Measurements from ENCODE around the gene CD1D.
"Not testable (repeated sequence)": the region's sequence is repeated elsewhere in the genome, so short reads cannot be mapped to it uniquely, and the experiment has no call there.

Gene CD1D

DNA sequence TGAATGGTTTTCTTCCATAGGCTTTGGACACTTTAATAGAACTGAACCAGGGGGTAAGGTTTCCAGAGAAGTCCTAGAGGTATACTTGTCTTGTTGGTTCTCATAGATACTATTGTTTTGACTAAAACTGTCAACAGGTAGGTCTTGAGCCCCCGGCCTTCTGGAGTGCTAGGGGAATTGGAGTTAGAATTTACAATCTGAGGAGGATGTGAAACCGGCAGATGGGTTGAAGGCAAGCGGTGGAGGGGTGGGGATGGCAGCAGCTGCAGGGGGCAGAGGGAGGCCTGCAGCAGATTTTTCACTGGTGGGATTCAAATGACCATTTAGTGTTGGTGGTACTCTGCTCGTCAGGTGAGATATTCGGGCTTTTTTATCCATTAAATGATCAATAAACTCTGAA lies 4.3 kb upstream of the CD1D start:
- no peak for DNase-seq (ENCODE audit: low spot score)

DNA sequence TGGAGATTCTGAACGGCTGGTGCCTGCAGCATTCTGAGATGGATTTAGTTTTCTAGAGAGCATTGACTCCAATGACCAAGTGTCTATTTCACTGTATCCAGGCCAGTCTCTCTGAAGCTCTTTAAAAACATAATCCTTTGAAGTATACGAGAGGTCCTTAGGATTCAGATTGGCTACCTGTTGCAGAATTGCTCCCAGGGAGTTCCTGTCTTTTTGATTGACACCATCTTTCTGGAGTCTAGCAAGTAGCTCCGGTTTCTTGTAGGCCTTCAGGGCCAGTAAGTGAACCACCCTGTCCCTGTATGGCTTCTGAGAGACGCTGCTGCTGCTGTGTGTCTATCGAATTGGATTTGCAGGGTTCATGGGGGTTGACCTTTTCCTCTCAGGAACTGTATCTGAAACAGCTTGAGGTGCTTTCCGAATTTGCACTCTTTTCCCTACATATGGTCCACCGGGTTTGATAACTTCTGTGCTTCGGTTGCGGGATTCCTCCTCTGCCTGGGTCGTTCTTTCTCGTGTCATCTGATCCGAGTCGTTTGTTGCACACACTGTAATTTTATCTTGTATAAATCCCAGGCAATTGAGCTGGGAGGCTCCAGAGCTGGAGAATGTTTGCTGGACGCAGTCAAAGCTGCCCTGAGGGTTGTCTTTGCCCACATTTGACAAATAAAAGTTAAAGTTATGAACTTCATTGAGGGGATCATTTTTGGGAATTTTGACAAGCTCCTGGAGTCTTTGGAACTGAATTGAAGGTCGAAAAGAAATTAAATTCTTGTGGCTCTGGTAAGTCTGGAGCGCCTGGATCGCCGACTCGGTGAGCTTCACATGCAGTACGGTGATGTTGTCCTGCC lies 3.6 kb upstream of the CD1D start:
- DNase-seq (ENCODE audit: low spot score) = not testable (repeated sequence)

DNA sequence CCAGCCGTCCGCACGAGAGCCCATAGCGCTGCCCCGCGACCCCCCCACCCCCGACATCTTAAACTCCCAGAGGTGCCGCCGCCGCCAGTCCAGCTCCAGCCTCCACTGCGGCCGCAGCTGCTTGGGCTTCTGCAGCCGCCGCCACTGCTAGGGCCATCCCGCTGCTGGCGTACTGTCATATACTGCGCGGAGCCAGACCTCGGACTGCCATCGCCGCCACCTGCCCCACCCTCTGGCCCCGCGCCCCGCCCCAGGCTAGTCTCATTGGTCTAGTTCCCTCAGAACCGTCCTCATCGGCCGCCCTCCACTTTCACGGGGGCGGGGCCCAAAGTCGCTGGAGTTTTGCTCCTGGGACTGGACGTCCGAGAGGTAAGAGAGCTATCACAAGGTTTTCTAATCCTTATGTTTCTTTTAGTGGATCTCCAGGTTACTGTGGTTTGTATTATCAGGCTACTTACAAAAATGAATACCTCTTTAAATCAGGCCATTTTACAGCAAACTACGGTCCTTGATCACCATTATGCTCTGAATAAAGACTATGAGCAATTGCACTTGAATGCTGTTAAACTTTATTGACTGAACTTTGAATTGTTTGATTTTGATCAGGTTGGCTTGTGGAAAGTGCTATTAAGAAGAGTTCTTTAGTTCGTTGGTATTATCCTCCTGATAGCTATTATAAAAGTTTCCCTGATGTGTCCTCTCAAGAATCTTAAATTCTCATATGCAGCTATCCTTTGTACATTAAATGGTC lies 2.8 kb upstream of the CD1D start:
- DNase-seq (ENCODE audit: low spot score) = no peak

DNA sequence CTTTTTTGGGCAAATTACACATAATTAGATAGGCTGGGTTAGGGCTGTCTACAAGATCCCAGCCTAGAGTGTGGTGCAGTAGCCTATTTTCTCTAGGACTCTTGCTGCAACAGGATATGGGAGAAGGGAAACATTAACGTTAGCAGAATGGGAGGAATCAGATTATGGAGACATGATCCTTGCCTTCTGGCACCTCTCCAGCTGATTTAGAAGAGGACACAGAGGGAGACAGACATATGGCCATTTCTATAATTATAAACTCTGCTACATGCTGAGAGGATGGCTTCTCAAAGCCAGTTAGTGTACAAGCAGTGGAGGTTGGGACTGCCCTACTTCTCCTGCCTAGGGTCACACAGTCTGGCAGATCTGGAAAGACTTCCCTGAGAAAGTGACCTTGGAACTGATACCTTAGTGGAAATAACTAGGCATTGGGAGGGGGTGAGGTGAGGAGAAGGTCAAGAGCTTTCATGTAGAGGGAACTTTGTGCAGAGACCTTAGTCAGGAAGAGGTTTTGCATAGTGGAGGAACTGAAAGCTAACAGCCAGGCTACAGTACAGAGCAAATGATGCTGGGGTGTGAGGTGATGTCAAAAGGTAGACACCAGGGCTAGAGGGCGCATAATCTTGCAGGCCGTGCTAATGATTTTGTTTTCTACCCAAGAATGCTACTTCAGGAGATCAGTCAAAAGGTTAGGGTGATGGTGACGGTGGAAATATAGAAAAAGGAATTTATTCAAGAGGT lies 1.2 kb upstream of the CD1D start:
- DNase-seq (ENCODE audit: low spot score) = no peak

DNA sequence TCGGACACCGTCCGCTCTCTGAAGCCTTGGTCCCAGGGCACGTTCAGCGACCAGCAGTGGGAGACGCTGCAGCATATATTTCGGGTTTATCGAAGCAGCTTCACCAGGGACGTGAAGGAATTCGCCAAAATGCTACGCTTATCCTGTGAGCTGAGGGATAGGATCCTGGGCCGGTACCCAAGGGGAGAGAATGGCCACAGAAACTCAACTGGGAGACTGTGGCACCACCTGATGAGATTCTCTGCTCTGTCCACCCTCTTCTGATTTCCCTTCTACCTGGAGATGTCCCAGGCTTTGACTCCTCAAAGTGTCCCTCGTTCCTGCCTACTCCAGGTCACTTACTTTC lies 855 bp downstream of the CD1D start:
- DNase-seq (ENCODE audit: low spot score) = no peak

DNA sequence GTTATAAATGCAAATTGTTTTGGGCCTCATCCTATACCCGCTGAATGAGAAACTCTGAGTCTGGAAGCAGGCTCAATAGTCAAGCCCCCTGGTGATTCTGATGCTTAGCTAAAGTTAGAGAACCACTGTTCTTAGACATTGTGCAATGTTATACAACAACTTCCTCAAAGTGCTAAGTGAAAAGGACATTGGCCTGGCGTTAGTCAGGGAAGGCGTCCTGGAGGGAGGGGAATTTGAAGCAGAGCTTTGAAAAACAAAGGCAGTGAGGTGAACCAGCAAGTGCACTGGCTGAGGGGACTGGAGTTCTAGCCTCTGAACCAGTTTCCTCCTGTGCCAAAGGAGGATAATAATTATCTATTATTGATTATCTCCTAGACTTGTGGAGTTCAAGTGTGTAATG lies 5.1 kb downstream of the CD1D start:
- DNase-seq (ENCODE audit: low spot score) = no peak

DNA sequence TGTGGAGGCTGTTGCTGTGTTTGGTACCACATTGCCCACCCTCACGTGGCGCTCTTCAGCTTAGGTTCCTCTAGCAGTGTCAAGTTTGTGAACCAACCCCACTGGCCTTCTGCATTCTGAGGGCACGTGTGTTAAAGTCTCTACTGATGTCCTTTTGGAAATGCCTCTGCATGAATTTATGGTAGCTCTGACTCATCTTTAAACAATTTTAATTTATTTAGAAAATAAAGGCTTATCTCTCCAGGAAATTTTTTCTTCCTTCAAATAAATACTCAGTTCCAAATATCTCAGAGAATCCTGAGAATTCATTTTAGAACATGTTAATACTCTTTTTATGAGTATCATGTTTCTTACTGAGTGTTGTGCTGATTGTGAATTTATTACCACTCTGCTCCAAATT lies 5.5 kb downstream of the CD1D start:
- DNase-seq (ENCODE audit: low spot score) = no peak

DNA sequence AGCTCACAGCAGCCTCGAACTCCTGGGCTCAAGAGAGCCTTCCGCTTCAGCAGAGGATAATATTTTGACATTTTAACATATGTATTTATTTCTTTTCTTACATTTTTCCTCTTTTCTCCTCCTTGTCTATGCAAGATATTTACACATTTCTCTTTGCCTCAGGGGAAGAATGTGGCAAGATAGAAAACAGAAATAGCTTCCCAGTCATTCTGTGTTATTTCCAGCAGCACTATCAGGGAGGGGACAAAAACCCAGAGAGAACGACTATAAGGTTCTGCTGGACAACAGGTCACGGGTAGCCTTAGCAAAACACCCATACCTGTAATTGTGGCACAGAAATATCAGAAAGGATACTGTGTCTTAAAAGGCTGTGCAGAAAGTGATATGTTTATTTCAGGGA lies 7.9 kb downstream of the CD1D start:
- no peak for DNase-seq (ENCODE audit: low spot score)

DNA sequence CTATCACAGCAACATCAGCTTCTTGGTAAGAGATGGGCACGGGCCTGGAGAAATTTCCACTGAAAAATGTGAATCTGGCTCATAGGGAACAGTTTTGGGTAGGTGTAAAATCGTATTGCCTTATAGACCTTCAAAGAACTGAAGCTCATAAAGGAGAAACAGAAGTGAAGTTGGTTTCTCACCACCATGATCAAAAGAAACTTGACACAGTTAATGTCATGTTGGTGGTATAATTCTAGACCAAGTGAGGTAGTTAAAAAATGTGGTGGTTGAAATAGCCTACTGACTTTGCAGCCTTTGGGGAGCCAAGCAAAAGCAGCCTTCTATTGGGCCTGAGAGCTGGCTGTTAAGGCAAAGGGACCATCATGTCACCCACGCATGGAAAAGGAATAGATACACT lies 8.9 kb downstream of the CD1D start:
- no peak for DNase-seq (ENCODE audit: low spot score)

DNA sequence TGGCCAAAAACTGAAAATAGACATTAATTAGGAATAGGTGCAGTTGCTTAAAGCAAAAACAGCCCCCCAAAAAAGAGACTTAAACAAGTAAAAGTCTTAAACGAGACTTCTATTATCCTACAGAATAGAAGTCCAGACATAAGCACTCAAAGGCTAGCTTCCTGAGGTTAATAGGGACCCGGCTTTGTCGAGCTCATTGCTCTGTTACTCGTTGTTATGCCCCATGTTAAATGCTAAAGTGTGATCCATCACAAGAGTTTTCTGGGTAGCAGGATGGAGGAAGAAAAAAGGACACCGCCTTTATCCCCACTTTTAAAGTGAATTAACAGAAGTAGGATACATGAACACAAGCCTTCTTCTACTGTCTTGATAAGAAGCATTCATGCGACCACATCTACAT lies 10.6 kb downstream of the CD1D start:
- DNase-seq (ENCODE audit: low spot score) = no peak

DNA sequence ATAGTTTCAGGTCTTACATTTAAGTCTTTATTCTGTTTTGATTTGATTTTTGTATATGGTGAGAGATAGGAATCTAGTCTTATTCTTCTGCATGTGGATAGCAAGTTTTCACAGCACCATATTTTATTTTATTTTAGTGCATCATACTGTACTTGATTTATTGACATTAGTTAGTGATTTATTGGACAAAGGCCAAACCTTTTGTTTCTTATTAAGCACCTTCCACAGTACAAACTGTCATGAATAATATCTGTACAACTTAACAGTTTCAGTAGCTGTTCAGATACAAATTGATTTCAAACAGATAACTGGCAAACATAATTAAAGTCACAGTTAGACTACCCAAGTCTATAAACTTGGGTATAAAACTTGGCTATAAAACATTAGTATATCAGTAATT lies 15.8 kb downstream of the CD1D start:
- no peak for DNase-seq (ENCODE audit: low spot score)

DNA sequence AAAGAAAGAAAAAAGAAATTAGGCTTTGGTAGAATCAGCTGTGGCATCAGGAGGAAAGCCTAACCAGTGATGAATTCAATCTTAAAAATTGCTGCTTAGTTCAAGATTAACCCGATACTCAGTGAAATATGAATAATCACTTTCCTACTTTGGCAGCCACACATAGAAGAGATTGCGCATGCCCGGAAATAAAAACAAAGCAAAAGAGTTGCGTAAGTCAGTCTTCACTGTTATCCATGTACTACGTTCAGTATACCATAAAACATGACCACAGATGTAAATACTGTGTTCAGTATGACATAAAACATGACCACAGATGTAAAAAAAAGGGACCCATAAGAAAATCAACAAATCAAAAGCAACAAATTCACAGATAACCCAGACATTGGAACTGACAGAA lies 19.2 kb downstream of the CD1D start:
- DNase-seq (ENCODE audit: low spot score) = no peak

DNA sequence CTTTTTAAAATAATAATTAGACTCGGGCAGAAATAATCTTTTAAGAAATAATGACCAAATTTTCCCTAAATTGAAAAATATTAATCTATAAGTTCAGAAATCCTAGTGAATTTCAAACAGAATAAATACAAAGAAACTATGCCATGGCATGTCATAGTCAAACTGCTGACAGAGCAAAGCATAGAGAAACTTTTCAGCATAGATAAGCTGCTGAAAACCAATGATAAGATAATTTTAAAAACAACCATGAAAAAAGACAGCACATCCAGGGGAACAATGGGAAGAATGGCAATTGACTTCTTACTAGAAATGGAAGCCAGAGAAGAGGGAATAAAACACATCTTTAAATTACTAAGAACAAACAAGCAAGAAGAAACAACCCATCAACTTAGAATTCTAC lies 19.8 kb downstream of the CD1D start:
- DNase-seq (ENCODE audit: low spot score) = no peak

DNA sequence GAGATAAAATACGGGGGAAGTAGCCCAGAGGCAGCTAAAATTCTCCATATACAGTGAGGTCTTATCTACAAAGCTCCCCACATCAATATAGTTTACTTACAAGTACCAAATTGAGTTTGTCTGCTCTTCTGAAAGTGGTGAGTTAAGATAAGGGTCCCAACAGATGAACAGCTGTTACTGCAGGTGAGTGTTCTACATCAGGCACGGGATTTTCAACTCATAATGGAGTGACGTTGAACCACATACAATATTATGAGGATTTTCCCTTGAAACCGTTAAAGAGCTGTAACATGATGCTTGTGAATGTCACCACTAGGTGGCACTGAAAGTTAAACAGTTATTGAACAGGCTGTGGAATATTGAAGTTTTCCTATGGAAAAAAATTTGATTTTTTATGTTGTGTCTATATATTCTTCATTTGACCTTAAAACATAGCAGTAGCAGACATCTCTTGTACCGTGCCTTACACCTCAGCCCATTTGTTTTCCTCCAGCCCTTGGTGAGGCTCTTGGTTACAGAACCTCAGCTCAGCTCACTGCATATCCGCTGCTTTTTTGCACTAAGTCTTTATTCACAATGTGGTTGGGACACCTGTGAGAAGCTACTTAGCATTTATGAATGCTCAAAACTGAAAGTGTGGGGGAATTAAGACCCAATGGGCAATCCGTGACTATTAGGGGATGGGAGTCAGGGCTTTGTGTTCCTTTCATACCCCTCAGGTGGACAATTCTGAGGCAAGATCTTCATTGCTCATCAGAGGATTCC lies 23.2 kb downstream of the CD1D start:
- peak; percentile 44 for DNase-seq (ENCODE audit: low spot score)

DNA sequence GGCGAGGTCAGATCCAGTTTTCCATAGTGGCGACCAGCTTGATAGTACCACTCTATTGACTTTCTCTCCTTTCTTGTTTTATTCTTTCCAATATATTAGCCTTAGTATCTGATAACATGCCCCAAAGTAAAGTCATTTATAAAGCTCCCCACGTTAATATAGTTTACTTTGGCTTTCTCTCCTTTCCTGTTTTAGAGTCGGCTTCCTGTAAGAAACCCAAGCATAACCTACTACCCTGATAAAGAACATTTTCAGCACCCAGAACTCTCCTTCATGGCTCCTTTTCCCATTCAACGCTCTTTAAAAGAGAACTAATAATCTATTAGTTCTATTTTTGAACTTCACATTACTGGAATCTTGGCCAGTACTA lies 23.7 kb downstream of the CD1D start:
- no peak for DNase-seq (ENCODE audit: low spot score)

DNA sequence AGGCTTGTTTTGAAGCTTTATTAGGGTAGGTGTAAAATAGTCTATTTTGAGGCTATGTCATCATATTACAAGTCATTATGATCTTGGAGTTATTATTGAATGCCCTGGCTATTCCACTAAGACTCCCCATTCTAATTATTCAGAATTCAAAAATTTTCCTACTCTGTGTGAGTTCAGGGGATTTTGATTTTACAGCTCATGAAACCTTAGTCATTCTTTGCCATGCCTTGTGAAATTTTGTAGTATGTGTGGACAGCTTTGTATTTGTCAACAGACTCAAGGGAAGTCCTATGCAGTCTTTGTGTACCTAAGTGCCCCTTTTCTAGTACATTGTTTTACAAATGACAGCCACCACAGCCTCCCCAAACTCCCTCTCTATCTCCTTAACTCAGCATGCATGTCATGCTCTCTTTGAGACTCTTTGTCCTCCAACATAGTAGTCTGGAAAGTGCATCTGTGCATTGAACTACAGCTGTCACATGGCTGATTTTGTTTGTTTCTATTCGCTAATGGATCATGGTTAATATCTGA lies 28.0 kb downstream of the CD1D start:
- DNase-seq (ENCODE audit: low spot score) = no peak

DNA sequence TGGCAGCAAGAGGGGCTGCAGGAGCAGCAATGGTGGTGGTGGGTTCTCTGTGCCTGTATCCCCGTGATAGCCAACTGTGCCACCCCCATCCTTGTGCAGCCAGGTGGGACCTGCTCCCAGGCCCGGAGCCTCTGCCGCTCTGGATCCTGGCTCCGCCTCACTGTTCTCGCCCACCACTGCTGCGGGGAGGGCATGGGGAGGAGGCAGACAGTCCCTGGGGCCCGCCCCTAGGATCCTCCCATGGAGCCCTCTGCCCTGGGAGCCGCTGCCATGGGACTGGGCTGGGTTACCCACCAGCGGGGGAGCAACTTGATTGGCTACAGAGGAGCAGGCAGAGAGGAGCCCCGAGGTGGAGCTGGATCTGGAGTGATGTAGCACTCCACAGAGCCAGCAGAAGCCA lies 31.6 kb downstream of the CD1D start:
- no peak for DNase-seq (ENCODE audit: low spot score)

DNA sequence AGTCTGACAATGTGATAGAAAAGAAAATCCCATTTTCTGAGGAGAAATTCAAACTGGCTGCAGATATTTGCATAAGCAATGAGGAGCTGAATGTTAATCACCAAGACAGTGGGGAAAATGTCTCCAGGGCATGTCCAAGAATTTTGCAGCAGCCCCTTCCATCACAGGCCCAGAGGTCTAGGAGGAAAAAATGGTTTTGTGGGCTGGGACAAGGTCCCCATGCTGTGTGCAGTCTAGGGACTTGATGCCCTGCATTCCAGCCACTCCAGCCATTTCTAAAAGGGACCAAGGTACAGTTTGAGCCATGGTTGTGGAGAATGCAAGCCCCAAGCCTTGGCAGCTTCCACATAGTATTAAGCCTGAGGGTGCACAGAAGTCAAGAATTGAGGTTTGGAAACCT lies 42.8 kb downstream of the CD1D start:
- DNase-seq (ENCODE audit: low spot score) = not testable (repeated sequence)

DNA sequence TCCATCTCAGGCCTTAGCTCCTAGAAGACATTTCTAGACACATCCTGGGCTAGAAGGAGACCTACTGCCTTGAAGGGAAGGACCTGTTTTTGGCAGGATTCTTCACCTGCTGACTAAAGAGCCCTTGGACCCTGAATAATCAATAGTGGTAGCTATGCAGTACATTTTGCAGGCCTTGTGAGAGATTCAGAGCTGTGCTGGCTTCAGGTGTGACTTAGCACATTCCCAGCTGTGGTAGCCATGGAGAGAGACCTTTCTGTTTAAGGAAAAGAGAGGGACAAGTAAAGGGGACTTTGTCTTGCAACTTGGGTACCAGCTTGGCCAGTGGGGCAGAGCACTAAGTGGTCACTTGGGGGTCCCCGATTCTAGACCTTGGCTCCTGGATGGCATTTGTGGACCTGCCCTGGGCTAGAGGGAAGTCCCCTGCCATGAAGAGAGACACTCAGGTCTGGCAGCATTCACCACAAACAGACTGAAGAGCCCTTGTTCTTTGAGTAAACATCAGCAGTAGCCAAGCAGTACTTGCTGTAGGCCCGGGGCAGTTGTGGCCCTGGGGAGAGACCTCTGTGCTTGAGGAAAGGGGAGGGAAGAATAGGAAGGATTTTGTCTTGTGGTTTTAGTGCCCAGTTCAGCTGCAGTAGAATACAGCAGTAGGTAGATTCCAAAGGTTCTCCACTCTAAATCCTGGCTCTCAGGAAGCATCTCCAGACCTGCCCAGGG lies 47.4 kb downstream of the CD1D start:
- DNase-seq (ENCODE audit: low spot score) = no peak

Measured in CD4-positive, alpha-beta T cell treated with Interleukin-2 at 100 ng/mL for 4 hours (primary cell).